ENCODE measurements around the gene GCC2. TPM values are rescaled to one million over a fixed set of nuclear protein-coding genes. Genes with fewer than 3 reads are reported as not detected.

Gene GCC2
- total RNA-seq, 1 experiment from 2014 or later = 28.2 TPM

- no peak for DNase-seq (ENCODE audit: low read depth, low spot score)
- intact Hi-C loops (cut with micrococcal nuclease) = loop anchor here (10.0 kb wide), 1 partner anchor 69 kb away; no protein-coding TSS in a partner anchor
- H3K9me3 ChIP-seq (ENCODE audit: control insufficient read depth in 1 of 2, insufficient read depth in 1 of 2, low read depth in 1 of 2, low read length in 2 of 2) = no peaks in the 10 kb centered on the region; a peak in 1 of 4 replicates
- H3K27me3 ChIP-seq (ENCODE audit: insufficient read depth, low read length) = no peaks in the 10 kb centered on the region
- no peaks in the 10 kb centered on the region for H3K9me2 ChIP-seq (ENCODE audit: insufficient read depth)
- ChIA-PET CTCF (no interaction called here), POLR2A (no interaction called here), RAD21 (ENCODE audit: low non-redundant PET in 1 of 2, low total read pairs in 2 of 2, uncharacterized antibody in 2 of 2, unreplicated experiment in 2 of 2) (no interaction called here)
- H3K79me2 ChIP-seq (ENCODE audit: insufficient read depth, low read length) = peaks cover 9% of the 10 kb centered on the region
- H3K4me3 ChIP-seq (replicated peaks in 1 of 2; ENCODE audit: low read depth in 1 of 2, low read length in 2 of 2) = no peak overlapping the region
- no peaks in the 10 kb centered on the region for H3K4me1 ChIP-seq (ENCODE audit: control insufficient read depth in 1 of 2, insufficient read depth in 2 of 2, low read length in 2 of 2)
- H3K27ac ChIP-seq (ENCODE audit: low read depth, low read length) = no peak overlapping the region
- no peak overlapping the region for H3K4me2 ChIP-seq (ENCODE audit: low read length)
- TF ChIP-seq CBX3 (IDR thresholded peaks at IDR 0.05; ENCODE audit: low read depth) (no peak), POLR2AphosphoS5 (IDR thresholded peaks at IDR 0.05; ENCODE audit: low read depth, low read length) (no peak), FOSL1 (IDR thresholded peaks at IDR 0.05; ENCODE audit: low read depth) (no peak), ZBTB33 (IDR thresholded peaks at IDR 0.05; ENCODE audit: extremely low read depth, insufficient replicate concordance, low read length) (no peak), ZNF274 (IDR thresholded peaks at IDR 0.05; ENCODE audit: low read depth, low read length) (no peak), SIN3A (IDR thresholded peaks at IDR 0.05; ENCODE audit: low read depth) (no peak), EZH2 (IDR thresholded peaks at IDR 0.05) (no peak), RAD21 (IDR thresholded peaks at IDR 0.05; ENCODE audit: low read depth) (no peak), CEBPB (IDR thresholded peaks at IDR 0.05; ENCODE audit: low read depth) (no peak)
- no peak for ATAC-seq
- no peak overlapping the region for H2AFZ ChIP-seq (ENCODE audit: low read depth, low read length, poor library complexity, severe bottlenecking)
- no TSS peak for BruUV-seq (replicated peaks)
- H3K36me3 ChIP-seq (ENCODE audit: control insufficient read depth in 1 of 2, insufficient read depth in 2 of 2, low read length in 2 of 2) = peaks cover 13 to 17% of the 10 kb centered on the region in 2 experiments; a peak in 2 of 4 replicates
- no peak overlapping the region for H3K9ac ChIP-seq (ENCODE audit: low read length)
- H4K20me1 ChIP-seq (ENCODE audit: insufficient read depth) = no peaks in the 10 kb centered on the region
Measured at GRCh38 chr2:108455571-108455970, 6.6 kb downstream of the GCC2 start.

DNA sequence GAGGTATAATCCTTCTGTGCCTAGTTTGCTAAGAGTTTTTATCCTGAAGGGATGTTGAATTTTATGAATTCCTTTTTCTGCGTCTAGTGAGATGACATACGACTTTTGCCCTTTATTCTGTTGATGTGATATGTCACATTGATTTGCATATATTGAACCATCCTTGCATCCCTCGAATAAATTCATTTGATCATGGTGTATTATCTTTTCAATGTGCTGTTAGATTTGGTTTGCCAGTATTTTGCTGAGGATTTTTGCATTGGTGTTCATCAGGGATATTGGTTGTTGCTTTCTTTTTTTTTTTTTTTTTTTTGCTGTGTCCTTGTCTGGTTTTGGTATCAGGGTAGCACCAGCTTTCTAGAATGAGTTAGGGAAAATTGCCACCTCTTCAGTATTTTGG lies 9.1 kb downstream of the GCC2 start:
- no TSS peak for BruUV-seq (replicated peaks)
- ChIA-PET RAD21 (ENCODE audit: low non-redundant PET in 1 of 2, low total read pairs in 2 of 2, uncharacterized antibody in 2 of 2, unreplicated experiment in 2 of 2) (no interaction called here), CTCF (no interaction called here), POLR2A (no interaction called here)
- H3K36me3 ChIP-seq (ENCODE audit: control insufficient read depth in 1 of 2, insufficient read depth in 2 of 2, low read length in 2 of 2) = peaks cover 10% of the 10 kb centered on the region in 2 experiments; a peak in 2 of 4 replicates
- peaks cover 9% of the 10 kb centered on the region for H3K79me2 ChIP-seq (ENCODE audit: insufficient read depth, low read length)
- no peak overlapping the region for H3K4me3 ChIP-seq (replicated peaks in 1 of 2; ENCODE audit: low read depth in 1 of 2, low read length in 2 of 2)
- DNase-seq (ENCODE audit: low read depth, low spot score) (no peak), ATAC-seq (no peak)
- no peak for TF ChIP-seq SIN3A (IDR thresholded peaks at IDR 0.05; ENCODE audit: low read depth)
- TF ChIP-seq ELF1 (IDR thresholded peaks at IDR 0.05; ENCODE audit: borderline replicate concordance, low read depth) = no peak
- TF ChIP-seq EZH2phosphoT487 (IDR thresholded peaks at IDR 0.05; ENCODE audit: borderline replicate concordance) = no peak
- no peak for TF ChIP-seq SP1 (IDR thresholded peaks at IDR 0.05; ENCODE audit: low read depth)
- TF ChIP-seq POLR2A (IDR thresholded peaks at IDR 0.05; ENCODE audit: borderline replicate concordance, extremely low read depth, insufficient read depth, insufficient read length) = no peak
- no peak for TF ChIP-seq RAD21 (IDR thresholded peaks at IDR 0.05; ENCODE audit: low read depth)
- no peak for TF ChIP-seq FOSL1 (IDR thresholded peaks at IDR 0.05; ENCODE audit: low read depth)
- no peak for TF ChIP-seq JUND (IDR thresholded peaks at IDR 0.05)
- TF ChIP-seq, protein P1, sequence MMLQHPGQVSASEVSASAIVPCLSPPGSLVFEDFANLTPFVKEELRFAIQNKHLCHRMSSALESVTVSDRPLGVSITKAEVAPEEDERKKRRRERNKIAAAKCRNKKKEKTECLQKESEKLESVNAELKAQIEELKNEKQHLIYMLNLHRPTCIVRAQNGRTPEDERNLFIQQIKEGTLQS (IDR thresholded peaks at IDR 0.05) = no peak
- TF ChIP-seq ZFX (IDR thresholded peaks at IDR 0.05) = no peak
- TF ChIP-seq CBX3 (IDR thresholded peaks at IDR 0.05; ENCODE audit: low read depth) = no peak
- no peak for TF ChIP-seq POLR2AphosphoS5 (IDR thresholded peaks at IDR 0.05; ENCODE audit: low read depth, low read length)
- TF ChIP-seq MAX (IDR thresholded peaks at IDR 0.05) = no peak
- TF ChIP-seq EZH2 (IDR thresholded peaks at IDR 0.05) = no peak
- TF ChIP-seq YY1 (IDR thresholded peaks at IDR 0.05; ENCODE audit: extremely low read depth, insufficient replicate concordance, low read depth, low read length) = no peak
- TF ChIP-seq TCF7L2 (IDR thresholded peaks at IDR 0.05; ENCODE audit: borderline replicate concordance, extremely low read depth, insufficient read depth, insufficient read length) = no peak
- intact Hi-C loops (cut with micrococcal nuclease) = loop anchor here (10.0 kb wide), 1 partner anchor 67 kb away; no protein-coding TSS in a partner anchor
- H4K20me1 ChIP-seq (ENCODE audit: insufficient read depth) = no peaks in the 10 kb centered on the region
- no peak overlapping the region for H3K27ac ChIP-seq (ENCODE audit: low read depth, low read length)
- no peaks in the 10 kb centered on the region for H3K27me3 ChIP-seq (ENCODE audit: insufficient read depth, low read length)
- H3K9me3 ChIP-seq (ENCODE audit: control insufficient read depth in 1 of 2, insufficient read depth in 1 of 2, low read depth in 1 of 2, low read length in 2 of 2) = no peaks in the 10 kb centered on the region; a peak in 1 of 4 replicates
- no peak overlapping the region for H3K9ac ChIP-seq (ENCODE audit: low read length)
- H3K9me2 ChIP-seq (ENCODE audit: insufficient read depth) = no peaks in the 10 kb centered on the region
- no peak overlapping the region for H3K4me2 ChIP-seq (ENCODE audit: low read length)
- no peak overlapping the region for H2AFZ ChIP-seq (ENCODE audit: low read depth, low read length, poor library complexity, severe bottlenecking)
- no peaks in the 10 kb centered on the region for H3K4me1 ChIP-seq (ENCODE audit: control insufficient read depth in 1 of 2, insufficient read depth in 2 of 2, low read length in 2 of 2)
